K562 (cell line): ENCODE measurements around the gene HNRNPU. TPM values are rescaled to one million over a fixed set of nuclear protein-coding genes. Genes with fewer than 3 reads are reported as not detected.

ENCODE experiments used
- CC2D1A ChIP-seq: fragments of 450-650 bp; IDR thresholded peaks from 2 replicates; pipeline ENCODE4 v1.6.1; 2017; ENCODE audit warnings: mild to moderate bottlenecking
- CEBPB ChIP-seq: fragments of 450-650 bp; IDR thresholded peaks from 2 replicates; pipeline ENCODE4 v1.6.1; 2016; ENCODE audit warnings: missing genetic modification characterization, missing compliant biosample characterization
- CEBPZ ChIP-seq: fragments of 150-350 bp; IDR thresholded peaks from 2 replicates; pipeline ENCODE4 v1.6.1; 2014; ENCODE audit warnings: low read depth, mild to moderate bottlenecking, low read length, borderline replicate concordance
- FOXP4 ChIP-seq: sonication (generic); formaldehyde crosslinking; IDR thresholded peaks from 2 replicates; pipeline ENCODE4 v1.8.0; 2022; ENCODE audit warnings: mild to moderate bottlenecking, missing genetic modification reagents, borderline replicate concordance
- ID3 ChIP-seq, 2 experiments: fragments of 250-450 bp in 1 of 2; fragments of 450-650 bp in 1 of 2; sonication (Bioruptor Pico) in 1 of 2; IDR thresholded peaks; 2 replicates each; pipeline versions ENCODE4 v1.6.1 to v1.8.0; 2016 to 2021; ENCODE audit warnings: mild to moderate bottlenecking in 2 of 2, moderate library complexity in 2 of 2, missing compliant biosample characterization in 1 of 2, missing genetic modification characterization in 1 of 2
- KAT2B ChIP-seq: IDR thresholded peaks from one replicate; pipeline ENCODE4 v1.6.1; 2012; ENCODE audit warnings: low read depth, mild to moderate bottlenecking, control low read depth, inconsistent platforms, low read length, moderate library complexity
- KDM5B ChIP-seq: fragments of 200-600 bp; sonication (generic); IDR thresholded peaks from 2 replicates; pipeline ENCODE4 v1.6.1; 2012; ENCODE audit warnings: low read depth, mild to moderate bottlenecking, moderate library complexity, low read length, control low read depth, inconsistent platforms; ENCODE audit not compliant: insufficient replicate concordance
- MEIS2 ChIP-seq: fragments of 450-650 bp; IDR thresholded peaks from 2 replicates; pipeline ENCODE4 v1.6.1; 2014; ENCODE audit warnings: mild to moderate bottlenecking; ENCODE audit not compliant: partially characterized antibody
- MTA1 ChIP-seq: fragments of 450-650 bp; IDR thresholded peaks from 2 replicates; pipeline ENCODE4 v1.6.1; 2017; ENCODE audit warnings: borderline replicate concordance
- MXD1 ChIP-seq: fragments of 250-450 bp; sonication (Bioruptor Pico); IDR thresholded peaks from 2 replicates; pipeline ENCODE4 v1.8.0; 2021; ENCODE audit warnings: borderline replicate concordance, mild to moderate bottlenecking, moderate library complexity; ENCODE audit not compliant: poor library complexity, severe bottlenecking
- NBN ChIP-seq: fragments of 450-650 bp; IDR thresholded peaks from 2 replicates; pipeline ENCODE4 v1.6.1; 2016; ENCODE audit warnings: low read depth, mild to moderate bottlenecking
- NCOR1 ChIP-seq: fragments of 450-650 bp; IDR thresholded peaks from 2 replicates; pipeline ENCODE4 v1.6.1; 2016; ENCODE audit warnings: mild to moderate bottlenecking, moderate library complexity
- RNF2 ChIP-seq: sonication (generic); IDR thresholded peaks from 2 replicates; pipeline ENCODE4 v1.6.1; 2016
- STAT5B ChIP-seq: fragments of 250-450 bp; sonication (Bioruptor Pico); IDR thresholded peaks from 2 replicates; pipeline ENCODE4 v1.8.0; 2021; ENCODE audit warnings: mild to moderate bottlenecking, inconsistent platforms
- TFAP4 ChIP-seq: sonication (generic); formaldehyde crosslinking; IDR thresholded peaks from 2 replicates; pipeline ENCODE4 v1.8.0; 2022; ENCODE audit warnings: missing genetic modification reagents, mild to moderate bottlenecking, moderate library complexity, borderline replicate concordance
- ZC3H8 ChIP-seq: fragments of 450-650 bp; IDR thresholded peaks from 2 replicates; pipeline ENCODE4 v1.6.1; 2017
- ZNF212 ChIP-seq: fragments of 450-650 bp; formaldehyde crosslinking; IDR thresholded peaks from 2 replicates; pipeline ENCODE4 v1.4.0; 2020; ENCODE audit warnings: mild to moderate bottlenecking
- ZNF280B ChIP-seq: fragments of 250-450 bp; sonication (Bioruptor Pico); IDR thresholded peaks from 2 replicates; pipeline ENCODE4 v1.5.1; 2021; ENCODE audit warnings: mild to moderate bottlenecking
- polyA plus RNA-seq, 8 experiments: library from polyadenylated mRNA; depleted of rRNA in 4 of 8; stranded (reverse) in 5 of 8; unstranded in 3 of 8; fragments of >200 nt; fragmentation: Nextera tagmentation in 2 of 8; fragmentation: Illumina TruSeq in 1 of 8; extraction: Ambion mirVana in 2 of 8; extraction: Trizol in 1 of 8; gene quantifications; 2 replicates each; pipeline versions ENCODE4 v1.2.1 to v1.2.3, GENCODE V29; 2011 to 2014; ENCODE audit warnings: inconsistent platforms in 1 of 8, missing spikeins in 1 of 8
- total RNA-seq, 7 experiments: library from RNA; depleted of rRNA in 6 of 7; stranded (reverse); fragments of >200 nt in 6 of 7; fragmentation: Illumina TruSeq in 2 of 7; extraction: Trizol in 2 of 7; gene quantifications; 2 replicates each; pipeline versions ENCODE4 v1.2.1 to v1.2.3, GENCODE V29; 2011 to 2021; ENCODE audit warnings: low replicate concordance in 1 of 7

HNRNPU gene
- total and polyA plus RNA-seq, 9 of the 15 experiments (the other 6 are each of a cell fraction or from before 2014, with no cell fraction given), result 159 to 777 (median 577) TPM

GRCh38 chr1:244862699-244863490 lies 1.4 kb downstream of the HNRNPU start (continued):
- TF ChIP-seq MXD1 (CRISPR knock-in tag) (peak; percentile 93), STAT5B (CRISPR knock-in tag) (no peak), KAT2B (no peak), MTA1 (no peak), TFAP4 (CRISPR knock-in tag) (peak; percentile 56; the same call in 1 of the 2 replicates), ZNF212 (CRISPR knock-in tag) (no peak), CEBPZ (no peak), FOXP4 (CRISPR knock-in tag) (no peak), MEIS2 (peak; percentile 45), NBN (no peak), CC2D1A (no peak), RNF2 (peak; percentile 81), CEBPB (tag) (peak; percentile 89), NCOR1 (peak; percentile 34; the same call in 1 of the 2 replicates), ID3 (CRISPR knock-in tag; IDR thresholded peaks at IDR 0.05) (no peak), ID3 (tag; IDR thresholded peaks at IDR 0.05) (no peak), ZC3H8 (no peak), ZNF280B (no peak), KDM5B (peak; percentile 56)
